Measurements from ENCODE around the gene PRKG1.

PRKG1 gene

DNA sequence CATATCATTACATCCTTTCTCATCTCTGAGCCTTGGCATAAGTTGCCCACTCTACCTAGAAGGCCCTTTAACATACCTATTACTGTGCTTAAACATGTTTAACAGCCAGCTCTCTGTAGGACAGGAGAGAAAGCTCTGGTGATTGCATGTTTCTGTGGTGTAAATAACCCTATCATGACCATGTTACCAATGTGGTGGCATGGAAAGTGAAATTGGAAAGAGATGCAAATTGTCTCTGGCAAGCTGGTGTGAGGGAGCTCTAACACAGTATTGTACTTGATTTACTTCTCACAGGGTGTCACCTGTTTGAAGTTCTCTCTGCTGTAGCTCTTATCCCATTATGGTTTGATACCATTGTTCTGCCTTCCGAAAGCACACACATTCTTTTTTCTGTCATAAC is 1008.0 kb downstream of the PRKG1 start:
- DNase-seq, result no peak

DNA sequence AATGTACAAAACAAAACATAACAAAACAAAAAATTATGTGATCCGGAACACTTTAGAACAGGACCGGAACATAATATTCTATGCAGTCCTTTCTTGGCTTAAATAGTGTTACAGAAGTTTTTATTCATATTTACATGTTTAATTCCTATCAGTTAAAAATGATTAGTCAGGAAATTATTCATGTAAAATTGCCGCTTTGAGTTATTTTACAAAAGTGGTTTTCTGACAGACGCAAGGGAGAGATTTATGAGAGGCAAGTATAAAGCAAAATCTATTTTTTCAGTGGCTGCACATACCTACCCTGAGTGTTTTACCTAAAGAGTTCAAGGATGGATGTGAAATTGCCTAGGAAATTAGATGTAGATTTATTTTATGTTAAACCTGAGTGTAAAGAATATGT is 1009.1 kb downstream of the PRKG1 start:
- DNase-seq, result no peak

DNA sequence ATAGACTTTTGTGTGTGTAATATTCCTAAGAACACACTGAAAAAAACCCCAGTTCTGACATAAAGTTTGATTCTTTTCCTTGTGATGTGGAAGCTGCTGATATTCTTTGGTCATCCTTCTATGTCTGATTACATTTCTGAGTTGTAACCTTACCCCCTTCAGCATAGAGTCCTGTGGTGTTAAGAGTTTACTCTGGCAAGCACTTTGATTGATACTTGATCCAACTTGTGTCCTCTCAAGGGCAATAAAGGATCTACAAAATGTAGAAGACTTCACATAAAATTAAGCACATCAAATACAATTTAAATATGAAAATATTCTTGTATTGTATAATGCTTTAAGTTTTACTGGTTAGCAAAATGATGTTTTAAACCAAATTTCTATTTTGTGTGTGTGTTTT is 1018.1 kb downstream of the PRKG1 start:
- DNase-seq, result no peak

DNA sequence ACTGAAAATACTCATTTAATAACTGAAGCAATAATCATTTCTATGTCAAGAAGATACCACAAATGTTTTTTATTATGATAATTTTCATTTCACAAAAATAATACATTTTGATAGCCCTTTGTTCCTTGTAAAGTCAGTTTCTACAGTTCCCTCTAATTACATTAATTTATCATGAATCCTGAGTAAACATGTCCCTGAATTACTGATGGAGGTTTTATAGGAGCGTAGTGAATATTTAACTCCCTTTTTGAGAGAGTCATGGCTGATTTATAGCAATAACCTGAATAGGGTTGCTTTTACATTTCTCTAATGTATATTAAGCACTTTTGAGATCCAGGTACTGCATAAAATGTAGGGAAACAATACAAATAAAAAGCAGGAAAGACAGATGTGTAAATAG is 1023.8 kb downstream of the PRKG1 start:
- no peak for DNase-seq

DNA sequence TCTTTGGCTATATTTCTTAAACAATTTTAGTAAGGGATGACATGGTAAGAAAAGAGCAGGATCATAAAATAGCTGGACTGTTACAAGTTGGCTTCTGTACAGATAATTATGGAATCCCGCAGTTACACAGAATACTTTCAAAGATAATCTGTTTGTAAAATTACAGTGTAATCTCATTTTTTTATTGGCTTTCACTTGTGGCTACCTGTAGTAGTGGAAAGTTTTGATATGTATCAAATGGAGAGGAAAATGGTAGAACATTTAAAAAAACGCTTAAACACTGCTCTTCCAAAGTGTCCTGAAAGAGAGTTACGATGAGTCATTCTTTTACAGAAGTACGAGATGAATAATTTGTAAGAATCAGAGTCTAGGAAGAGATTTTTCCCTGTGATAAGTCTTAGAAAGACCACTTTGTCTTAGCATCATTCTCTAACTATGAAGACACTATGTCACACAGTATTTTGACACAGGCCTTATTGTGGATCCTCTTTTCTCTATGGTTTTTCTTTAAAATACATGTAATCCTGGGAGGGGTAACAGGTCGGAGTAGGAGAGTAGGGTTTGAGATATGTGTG is 1024.8 kb downstream of the PRKG1 start:
- no peak for DNase-seq

DNA sequence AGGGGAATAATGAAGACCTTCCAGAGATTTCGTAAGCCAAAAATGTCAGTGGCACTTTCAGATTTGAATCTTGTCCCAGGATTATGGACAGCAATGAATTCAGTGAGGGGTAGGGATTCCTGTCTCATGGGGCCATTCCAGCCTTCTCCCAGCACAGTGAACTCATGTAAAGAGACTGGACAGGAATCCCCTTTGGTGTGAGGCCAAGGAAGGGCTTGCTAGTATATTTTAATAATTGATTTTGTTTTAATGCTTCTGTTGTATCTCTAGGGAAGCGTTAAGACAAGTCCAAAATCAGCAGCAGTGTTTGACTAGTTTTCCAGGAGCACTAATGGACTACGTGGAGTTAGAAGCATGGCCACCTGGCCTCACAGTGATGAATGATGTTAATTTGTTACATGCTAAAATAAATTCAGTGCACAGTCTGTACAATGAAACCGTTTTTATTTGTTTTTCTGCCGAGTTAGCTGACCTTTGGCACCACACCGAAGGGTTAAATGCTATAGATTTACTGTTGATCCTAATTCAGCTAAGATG is 1025.8 kb downstream of the PRKG1 start:
- DNase-seq, result no peak

DNA sequence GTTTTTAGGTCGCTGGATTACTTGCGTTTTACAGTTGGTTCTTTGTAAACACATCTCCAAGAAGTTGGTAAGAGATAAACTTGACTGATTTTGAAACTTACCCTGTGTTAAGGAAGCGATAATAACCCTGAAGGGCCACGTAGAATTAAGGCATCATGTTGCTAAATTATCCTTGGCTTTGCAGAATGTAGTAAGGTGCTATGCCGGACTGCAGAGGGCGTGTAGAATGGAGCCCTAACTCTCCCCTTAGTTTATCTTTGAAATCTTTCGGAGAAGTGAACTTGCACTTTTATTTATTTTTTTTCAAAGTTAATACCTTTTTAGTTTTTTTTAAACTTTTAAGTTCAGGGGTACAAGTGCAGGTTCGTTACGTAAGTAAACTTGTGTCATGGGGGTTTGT is 1031.0 kb downstream of the PRKG1 start:
- DNase-seq, result no peak

DNA sequence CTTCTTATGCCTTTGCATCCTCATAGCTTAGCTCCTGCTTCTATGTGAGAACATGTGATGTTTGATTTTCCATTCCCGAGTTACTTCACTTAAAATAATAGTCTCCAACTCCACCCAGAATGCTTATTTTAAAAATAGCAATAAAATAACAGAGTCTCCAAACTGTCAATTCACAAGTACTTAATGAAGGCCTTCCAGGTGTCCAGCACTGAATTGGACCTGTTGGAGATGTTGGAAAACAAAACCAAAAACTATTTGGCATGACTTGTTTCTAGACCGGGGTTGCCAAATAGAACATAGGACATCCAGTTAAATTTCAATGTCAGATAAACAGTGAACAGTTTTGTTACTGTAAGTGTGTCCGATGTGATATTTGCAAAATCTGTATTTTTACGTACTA is 1031.7 kb downstream of the PRKG1 start:
- DNase-seq, result no peak

DNA sequence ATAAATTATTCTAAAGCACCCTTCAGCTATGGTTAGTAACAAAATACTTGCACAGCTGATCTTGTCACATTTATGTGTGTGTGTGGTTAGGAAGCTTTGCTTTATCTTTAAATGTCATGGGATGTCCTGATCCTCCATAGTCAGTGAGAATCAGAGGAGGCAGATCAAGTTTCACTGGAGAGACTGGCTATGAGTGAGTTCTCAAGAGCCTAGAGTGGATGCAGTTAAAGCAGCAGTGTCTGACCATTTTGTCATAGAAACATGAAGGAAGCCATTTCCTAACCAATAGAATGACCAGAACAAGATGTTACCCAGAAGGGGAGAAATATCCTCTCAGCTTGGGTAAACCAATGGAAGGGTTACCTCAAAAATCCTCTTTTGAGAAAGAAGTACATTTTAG is 1032.6 kb downstream of the PRKG1 start:
- no peak for DNase-seq

DNA sequence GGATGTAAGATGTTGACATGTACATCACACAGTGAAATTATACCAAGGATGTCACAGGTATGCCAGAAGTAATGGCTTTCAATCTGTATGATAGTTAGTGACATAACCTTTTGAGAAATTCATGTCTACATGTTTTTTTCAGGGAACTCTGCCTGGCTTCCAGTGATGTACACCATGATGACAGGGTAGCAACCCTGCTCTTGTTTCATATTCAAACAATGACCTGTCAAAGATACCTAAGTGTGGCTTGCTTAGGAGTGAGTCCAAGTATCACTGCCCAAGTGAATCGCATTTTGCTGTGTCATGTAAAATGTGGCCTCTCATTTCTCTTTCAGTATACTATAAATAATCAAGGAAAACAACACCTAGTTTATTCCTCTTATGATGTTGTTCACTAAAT is 1033.9 kb downstream of the PRKG1 start:
- DNase-seq, result no peak

DNA sequence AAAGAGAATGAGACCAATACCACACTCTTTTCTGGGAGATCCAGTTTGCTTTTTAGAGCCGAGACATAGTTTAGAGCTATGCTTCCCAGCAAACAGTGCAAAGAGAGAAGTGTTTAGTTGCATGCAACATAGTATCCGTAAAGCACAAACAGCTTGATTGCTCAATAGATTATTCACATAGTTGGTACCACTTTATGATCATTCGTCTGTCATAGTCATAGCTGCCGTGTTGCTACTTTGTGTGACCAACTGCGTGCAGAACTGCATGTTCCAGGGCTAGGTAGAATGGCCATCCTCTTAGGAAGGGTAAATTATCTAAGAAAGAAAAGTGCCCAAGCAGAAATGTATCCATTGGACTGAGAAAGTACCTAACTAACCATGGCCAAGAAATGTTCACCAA is 1036.3 kb downstream of the PRKG1 start:
- DNase-seq, result no peak

DNA sequence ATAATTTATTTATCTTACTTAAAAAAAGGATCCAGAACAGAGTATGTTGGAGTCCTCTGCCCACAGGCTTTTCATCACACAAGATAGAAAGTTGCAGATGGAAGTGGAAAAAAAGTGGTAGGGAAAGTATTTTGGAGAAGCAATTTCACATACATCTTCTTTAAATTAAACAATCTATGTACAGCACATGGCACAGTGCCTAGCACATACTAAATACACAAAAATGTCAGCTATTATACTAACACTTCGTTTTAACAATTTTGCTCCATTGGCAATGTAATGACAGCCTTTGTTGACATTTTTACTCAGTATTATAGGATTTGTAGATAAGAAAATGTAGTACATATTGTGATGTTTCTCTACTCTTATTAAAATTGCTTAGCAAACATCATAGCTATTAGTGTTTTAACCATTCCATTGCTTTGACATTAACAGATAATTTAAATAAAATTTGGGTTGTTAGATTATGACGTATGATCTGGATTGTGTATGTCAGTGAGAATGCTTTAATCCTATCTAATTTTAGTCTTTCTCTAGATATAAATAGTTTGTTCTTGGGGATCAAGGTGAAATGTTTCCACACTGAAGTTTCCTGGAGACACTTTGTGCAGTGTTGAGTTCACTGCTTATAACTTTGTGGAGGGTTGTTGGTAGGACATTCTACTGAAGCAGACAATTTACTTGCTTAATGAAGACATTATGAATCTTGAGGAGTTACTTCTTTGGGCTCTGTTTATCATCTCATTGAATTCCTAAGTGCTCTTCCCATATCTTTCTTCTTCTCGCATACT is 1037.0 kb downstream of the PRKG1 start:
- no peak for DNase-seq

DNA sequence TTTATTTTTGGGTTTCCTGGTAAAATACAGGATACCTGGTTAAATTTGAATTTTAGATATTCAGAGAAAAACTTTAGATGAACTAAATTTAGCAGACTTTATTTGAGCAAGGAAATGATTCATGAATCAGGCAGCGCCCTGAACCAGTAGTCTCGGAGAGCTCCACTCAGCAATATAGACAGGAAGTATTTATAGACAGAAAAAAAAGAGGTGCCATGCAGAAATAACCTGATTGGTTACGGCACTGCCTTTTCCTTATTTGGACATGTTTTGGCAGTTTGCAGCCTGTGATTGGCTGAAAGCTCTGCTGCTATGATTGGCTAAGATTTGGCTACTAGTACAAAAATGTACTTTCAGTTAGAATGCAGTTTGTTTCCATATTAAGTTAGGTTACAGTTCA is 1041.5 kb downstream of the PRKG1 start:
- DNase-seq, result no peak

DNA sequence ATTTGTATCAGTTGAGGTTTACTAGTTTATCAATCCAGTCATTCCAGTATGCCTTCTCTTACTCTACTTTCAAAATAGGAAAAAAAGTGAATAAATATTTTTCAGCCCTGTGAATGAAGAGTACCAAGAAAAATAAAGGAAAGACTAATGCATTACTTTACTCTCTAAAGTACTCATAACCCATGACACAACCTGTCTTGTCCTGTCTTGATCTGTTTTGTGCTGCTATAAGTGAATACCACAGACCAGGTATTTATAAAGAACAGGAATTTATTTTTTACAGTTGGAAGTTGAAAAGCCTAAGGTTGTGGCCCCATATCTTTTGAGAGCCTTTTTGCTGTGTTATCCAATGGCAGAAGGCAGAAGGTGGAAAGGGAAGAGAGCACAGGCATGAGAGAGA is 1045.2 kb downstream of the PRKG1 start:
- no peak for DNase-seq

DNA sequence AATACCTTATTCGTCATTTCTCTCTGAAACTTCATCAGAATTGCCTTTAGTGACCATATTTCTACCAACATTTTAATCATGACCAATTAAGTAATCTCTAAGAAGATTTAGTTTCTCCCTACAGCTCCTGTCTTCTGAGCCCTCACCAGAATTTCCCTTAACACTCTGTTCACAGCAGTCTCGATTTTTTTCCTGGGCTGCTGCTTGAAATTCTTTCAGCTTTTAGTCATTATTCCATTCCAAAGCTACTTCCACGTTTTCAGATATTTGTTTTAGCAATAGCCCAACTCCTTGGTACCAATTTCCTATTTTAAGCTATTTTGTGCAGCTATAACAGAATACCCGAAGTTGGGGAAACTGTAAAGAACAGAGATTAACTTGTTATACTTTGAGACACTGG is 1047.4 kb downstream of the PRKG1 start:
- DNase-seq, result no peak

DNA sequence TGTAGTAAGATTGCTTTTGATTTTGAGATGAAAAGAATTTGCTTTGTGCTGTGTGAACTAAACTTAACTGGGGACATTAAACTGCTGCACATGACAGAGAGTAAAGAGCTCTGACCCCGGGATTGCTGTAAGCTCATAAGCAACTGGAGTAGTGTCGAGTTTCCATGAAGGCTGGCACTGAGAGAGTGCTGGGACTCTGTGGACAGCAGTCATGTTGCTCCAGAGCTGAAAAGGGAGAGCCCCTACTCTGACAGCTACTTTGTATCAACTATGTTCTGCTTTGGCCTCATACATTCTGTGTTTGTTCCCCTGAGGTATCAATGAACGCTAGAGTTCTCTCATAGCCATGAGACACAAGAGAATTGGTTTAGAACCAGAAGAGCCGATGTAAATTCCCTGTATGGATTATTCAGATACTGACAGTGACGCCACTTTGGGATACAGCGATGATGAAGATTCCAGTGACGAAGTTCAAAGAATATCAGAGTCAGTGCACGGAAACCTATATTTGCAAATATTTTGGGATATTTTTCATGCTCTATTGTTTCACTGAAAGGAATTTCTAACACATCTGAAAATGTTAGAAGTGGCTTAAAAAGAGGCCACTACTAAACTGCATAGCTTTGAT is 1053.9 kb downstream of the PRKG1 start:
- DNase-seq, result no peak

DNA sequence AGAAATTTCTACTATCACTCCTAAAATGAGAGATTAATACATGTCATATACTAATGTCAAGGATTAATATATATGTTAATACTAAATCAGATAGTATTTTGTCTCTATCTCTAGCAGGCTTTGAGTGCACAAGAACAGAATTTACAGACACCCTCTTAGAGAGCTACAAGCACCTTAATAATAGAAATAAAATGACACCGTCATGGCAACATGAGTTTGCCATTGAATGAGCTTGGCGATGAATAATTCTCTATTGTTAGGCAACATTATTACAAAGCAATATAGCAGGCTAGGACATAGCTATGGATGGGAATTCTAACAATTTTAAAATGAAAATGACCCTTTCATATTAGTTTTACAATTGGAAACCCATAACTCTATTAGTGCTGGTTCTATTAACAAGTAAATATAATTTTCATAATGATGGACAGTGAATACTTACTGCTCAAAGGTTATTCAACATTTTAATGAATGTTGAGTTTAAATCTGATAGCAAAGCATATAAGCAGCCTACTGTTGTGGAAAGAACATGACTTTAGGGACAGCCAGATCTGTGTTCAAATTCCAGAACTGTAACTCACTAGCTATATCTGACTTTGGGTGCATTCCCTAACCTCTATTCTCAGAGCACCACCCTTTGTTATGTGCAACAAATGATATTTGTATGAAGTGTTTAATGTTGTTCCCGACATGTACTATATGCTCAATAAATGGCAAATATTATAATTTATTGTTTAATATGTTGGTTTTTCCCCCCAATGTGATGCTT is 1055.3 kb downstream of the PRKG1 start:
- no peak for DNase-seq

DNA sequence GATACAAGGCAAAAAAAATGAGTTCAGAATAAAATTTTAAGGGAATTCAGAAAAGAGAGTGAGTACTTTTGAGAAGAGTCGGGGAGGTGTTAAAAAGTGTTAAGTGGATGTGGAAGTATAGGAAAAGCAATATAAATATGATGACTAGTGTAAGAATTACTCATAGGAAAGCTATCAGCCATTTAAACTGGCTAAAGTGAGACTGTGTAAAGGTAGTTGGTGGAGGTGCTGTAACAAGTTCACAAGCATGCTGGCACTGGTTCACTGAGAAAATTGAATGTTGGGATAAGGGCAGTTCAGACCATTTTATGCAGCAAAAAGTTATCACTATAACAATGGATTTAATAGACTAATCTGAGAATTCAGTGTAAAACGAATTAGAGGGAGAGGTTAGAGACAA is 1060.8 kb downstream of the PRKG1 start:
- no peak for DNase-seq

DNA sequence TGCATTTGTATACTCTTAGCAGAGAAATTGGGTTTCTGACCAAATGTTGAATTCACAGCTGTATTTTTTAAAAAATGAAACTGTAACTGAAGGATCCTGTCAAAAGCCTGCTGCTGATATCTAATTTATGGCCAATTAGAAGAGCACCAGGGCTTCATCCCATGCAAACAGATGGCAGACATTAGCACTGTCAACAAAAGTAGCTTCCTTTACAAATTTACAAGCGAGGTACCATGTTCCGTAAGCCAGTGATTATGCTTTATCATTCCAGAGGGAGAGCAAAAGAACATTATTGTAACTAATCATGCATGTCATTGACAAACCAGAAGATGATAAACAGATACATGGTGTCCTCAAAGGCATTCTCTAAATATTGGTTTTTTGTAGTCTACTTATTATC is 1062.6 kb downstream of the PRKG1 start:
- DNase-seq, result no peak

DNA sequence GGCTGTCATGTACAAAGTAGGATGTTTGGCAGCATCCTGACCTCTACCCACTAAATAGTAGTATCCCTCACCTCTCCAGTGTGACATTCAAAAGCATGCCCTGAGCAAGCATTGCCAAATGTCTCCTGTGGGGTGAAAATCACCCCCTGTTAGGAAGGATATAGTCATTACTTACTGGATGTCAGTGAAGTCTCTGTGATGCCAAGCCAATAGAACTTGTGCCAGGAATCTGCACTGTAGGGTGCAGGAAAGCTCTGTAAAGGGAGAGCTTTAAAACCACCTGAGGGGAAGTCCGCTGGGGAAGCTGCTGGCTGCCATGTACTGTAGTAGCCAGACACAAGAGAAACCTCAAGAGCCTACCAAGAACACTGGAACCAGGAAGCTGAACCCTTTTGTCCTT is 1069.1 kb downstream of the PRKG1 start:
- no peak for DNase-seq

DNA sequence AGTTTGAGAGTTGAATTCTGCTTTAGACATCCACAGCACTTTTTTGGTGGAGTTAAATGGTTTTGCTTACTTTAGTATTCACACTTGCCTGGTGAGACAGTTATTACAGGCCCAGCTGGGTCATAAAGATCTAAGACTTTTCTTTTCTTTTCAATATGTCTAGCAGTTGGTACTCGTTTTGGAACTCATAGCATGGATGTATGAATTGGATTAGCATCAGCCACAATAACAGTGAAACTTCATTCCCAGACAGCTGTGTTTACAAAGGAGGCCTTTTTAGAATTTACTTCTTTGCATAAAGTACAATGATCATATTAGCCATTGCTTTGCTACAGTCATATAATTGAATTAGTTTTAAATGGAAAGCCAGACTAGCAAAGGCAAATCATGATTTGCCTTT is 1071.3 kb downstream of the PRKG1 start:
- DNase-seq, result no peak

DNA sequence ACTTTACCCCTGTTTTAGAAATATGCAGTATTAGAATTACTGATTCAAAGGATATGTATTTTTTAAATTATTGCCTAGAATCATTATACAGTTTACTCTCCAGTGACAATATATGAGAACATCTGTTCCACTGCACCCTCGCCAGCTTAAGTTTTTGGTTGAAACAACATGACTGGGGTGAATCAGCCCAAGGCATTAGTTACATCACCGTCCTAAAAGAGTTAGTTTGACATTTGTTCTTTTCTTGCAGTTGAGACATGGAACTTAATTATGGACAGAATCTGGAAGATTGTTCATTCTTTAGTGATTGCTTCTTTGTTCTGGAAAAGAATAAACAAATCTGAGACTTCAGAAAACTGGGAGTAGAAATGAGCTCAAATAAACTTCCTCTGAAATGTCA is 1072.5 kb downstream of the PRKG1 start:
- no peak for DNase-seq

DNA sequence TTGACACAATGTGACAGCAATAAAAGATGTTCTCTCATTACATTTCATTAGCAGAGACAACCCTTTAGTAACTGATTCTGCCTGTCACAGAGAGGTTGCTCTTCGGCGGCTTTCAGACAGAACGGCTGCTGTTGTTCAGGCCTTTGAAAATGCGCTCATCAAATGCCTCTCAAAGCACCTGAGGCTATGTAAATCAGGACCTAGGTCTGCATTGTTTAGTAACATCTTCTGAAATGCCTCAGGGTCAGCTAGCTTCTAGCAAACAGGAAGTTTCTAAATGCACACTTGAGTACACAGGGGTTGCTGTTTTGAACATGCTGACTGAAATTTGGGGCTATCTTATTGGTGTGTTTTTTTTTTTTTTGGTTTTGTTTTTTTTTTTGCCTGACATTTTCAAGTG is 1096.5 kb downstream of the PRKG1 start:
- no peak for DNase-seq

DNA sequence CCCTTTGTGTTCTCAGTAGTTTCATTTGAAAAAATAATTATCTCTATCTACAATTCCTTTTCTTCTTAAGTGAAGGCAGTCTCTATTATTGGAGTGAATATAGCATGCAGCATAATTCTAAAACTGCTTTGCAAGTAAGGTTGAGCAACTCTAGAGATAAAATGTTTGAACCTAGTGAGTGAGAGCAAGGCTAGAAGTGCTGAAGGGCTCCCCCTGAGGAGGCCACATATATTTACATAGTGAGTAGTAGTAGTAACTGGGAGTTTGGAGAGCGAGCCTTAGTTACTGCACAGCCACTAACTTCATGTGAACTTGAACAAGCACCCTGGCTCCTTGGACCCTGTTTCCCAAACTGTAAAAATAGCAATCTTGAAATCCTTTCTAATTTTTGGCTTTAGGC is 1098.3 kb downstream of the PRKG1 start:
- no peak for DNase-seq

All from effector CD4-positive, alpha-beta T cell (primary cell).